G401 (cell line): ENCODE results near the gene TDP2. TPM values are rescaled to one million over a fixed set of nuclear protein-coding genes. Genes with fewer than 3 reads are reported as not detected.
"Not testable (repeated sequence)": the region's sequence is repeated elsewhere in the genome, so short reads cannot be mapped to it uniquely, and the experiment has no call there.

Experiments used
- DNase-seq: peaks from one replicate; pipeline ENCODE4 v3.0.0-alpha.2; 2015; ENCODE audit warnings: low spot score
- in situ Hi-C: cut with HindIII; loops from 2 replicates; pipeline ENCODE4 v1.10.0; 2016; ENCODE audit warnings: low sequenced_read_pairs, mixed read lengths
- total RNA-seq: library from RNA; depleted of rRNA; stranded (reverse); fragments of >200 nt; shearing (Covaris generic); gene quantifications from 2 replicates; pipeline ENCODE4 v1.2.3, GENCODE V29; 2014

Gene TDP2
- total RNA-seq, 1 experiment from 2014 or later = 58.3 TPM

DNA sequence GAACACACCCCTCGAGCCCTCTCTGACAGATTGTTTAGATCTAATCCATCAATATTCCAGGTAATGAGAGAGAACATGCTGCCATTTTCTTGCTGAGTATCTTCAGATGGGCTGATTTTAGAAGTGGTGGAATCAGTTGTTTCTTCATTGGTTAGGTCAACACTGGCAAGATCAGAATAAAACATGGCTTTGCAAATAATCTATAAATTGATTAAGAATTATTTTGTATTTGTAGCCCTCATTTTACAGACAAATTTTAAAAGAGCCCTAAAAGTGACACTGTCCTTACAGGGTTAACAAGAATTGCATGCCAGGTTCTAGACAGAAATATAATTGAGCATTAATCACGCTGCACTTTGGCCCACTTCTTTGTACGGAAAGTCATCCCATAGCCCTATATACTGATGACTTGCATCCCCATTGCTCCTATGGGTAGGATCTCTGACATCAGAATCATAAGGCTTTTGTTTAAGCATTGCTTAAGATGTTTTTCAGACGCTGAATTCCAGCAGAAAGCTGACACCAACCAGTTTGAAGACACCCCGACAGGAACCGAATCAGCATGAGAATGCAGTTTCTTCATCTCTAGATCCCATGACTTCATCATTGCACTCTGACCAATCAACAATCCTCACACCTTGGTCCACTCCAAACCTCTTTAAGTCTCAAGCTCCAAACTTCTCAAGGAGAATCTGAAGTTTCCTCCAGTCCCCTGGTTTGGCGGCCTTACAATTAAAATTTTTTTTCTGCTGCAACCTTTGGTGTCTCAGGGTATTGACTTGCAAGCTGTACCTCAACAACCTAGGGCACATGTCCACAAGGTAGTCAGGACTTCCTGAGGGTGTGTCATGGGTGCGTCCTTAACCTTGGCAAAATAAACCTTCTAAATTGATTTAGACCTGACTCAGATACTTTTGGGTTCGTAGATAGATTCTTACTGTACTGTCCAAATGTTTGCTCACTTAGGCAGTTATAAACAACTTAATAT, 7.8 kb downstream of the TDP2 start:
- in situ Hi-C loops = no loop called here
- DNase-seq = no peak

GRCh38 chr6:24655215-24655614, 11.5 kb downstream of the TDP2 start:
- in situ Hi-C loops = no loop called here
- DNase-seq = no peak

GRCh38 chr6:24650365-24650764, 16.3 kb downstream of the TDP2 start:
- in situ Hi-C loops = no loop called here
- no peak for DNase-seq

DNA sequence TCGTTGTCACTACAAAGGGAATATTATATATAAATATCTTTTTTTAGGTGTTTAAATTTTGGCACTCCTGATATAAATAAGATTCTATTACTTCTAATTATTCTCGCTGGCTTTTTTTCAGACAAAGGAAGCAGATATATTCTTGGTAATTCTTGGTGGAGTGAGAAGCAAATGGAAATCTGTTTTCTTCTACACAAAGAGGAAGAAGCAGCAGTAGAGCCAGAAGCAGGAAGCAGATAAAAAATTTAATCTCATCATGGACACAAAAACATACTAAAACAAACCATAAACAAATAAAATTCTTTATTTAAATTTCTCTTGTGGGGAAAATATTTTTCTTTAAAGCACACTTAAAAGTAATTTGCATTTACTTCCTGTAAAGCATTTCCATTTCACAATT, 17.0 kb downstream of the TDP2 start:
- in situ Hi-C loops = no loop called here
- DNase-seq = no peak

GRCh38 chr6:24648276-24648675, 18.4 kb downstream of the TDP2 start:
- DNase-seq = no peak
- in situ Hi-C loops = no loop called here

- no peak for DNase-seq
- in situ Hi-C loops = no loop called here
Measured at GRCh38 chr6:24646771-24647170, 19.9 kb downstream of the TDP2 start.

DNA sequence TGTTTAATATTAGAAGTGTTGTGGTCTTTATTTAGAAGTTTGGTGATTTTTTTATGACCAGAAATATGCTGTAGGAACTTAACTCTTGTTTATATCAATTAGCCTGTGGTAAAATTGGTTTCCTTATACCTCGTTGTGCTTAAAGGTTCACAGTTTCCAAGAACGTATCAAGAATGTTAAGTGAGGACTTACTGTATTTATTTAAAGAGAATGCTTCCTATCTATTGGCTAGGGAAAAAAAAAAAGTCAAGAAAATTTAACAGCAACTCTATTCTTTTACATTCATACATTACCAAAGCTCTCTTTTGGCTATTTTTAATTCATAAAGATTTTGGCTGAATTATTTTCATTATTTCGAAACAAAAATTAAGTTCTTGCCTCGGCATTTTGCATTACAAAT, 22.3 kb downstream of the TDP2 start:
- DNase-seq = no peak
- in situ Hi-C loops = no loop called here

GRCh38 chr6:24643920-24644319, 22.8 kb downstream of the TDP2 start:
- in situ Hi-C loops = no loop called here
- DNase-seq = peak; percentile 25

- in situ Hi-C loops = no loop called here
- no peak for DNase-seq
Measured at GRCh38 chr6:24642061-24642460, 24.6 kb downstream of the TDP2 start.

GRCh38 chr6:24640631-24641030, 26.1 kb downstream of the TDP2 start:
- DNase-seq, in situ Hi-C loops: not testable (repeated sequence)

- no peak for DNase-seq
- in situ Hi-C loops = no loop called here
Measured at GRCh38 chr6:24640166-24640565, 26.5 kb downstream of the TDP2 start.

- no peak for DNase-seq
- in situ Hi-C loops = no loop called here
Measured at GRCh38 chr6:24636681-24637080, 30.0 kb downstream of the TDP2 start.

GRCh38 chr6:24632573-24632972, 34.1 kb downstream of the TDP2 start:
- no peak for DNase-seq
- in situ Hi-C loops = no loop called here

DNA sequence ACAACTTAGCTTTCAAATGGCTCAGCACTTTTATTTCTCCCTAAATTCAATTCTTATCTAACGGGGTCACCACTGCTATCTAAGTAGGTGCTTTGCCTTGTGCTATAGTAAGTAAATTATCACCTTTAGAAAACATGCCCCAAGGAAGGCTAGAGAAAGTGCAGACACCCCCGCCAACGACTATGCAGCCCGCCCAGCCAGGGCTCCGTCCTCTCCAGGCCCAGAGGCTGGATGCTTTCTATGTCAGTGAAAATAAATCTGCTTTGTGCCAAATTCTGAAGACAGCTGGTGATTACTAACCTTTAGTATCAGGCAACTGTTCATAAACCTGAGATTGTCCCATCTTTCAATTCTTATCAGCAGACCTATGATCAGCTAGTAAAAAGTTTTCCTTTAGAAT, 35.0 kb downstream of the TDP2 start:
- in situ Hi-C loops = no loop called here
- peak; percentile 17 for DNase-seq

- peak; percentile 53 for DNase-seq
- in situ Hi-C loops = no loop called here
Measured at GRCh38 chr6:24630856-24631505, 35.7 kb downstream of the TDP2 start.

DNA sequence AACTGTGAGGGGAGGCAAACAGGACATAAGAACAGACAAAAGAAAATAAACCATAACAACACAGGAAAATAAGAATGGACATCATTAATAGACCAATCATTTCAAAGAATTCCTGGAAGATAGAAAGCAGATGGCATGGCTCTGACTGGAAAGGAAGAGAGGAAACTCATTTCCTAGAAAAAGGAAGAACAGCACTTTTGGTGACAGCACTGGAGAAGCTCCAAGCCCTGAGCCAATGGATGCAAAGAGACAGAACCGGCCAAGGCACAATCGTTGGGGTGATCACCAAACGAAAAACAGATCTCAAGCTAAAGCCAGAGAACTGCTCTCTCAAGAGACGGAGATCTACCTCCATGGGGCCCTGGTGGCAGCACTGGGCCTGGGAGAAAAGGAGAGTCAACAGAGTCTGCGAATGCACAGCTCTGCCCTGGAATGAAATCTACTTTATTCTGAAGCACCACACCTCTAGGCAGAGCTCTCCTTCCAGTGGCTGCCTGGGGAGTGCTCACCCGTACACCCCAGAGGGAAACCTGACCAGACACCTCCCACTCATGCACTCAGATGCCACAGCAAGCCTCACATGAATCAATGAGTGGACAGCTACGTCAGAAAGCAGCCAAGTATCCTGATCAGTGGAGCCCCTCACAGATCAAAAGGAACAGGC, 44.9 kb downstream of the TDP2 start:
- in situ Hi-C loops = no loop called here
- DNase-seq = peak; percentile 66

DNA sequence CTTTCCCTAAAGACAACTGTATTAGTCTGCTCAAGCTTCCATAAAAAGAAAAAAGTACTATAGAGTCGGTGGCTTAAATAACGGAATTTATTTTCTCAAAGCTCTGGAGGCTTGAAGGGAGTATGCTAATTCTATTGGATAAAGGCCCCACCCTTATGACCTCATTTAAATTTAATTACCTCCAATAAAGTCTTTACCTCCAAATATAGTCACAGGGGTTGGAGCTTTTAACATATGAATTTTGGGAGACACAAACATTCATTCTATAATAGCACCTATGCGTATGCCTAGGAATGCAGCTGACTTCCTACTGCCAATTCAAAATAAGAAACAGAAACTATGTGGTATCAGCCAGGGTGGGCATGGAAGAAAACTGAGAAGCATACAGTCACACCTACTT, 46.1 kb downstream of the TDP2 start:
- in situ Hi-C loops = no loop called here

DNA sequence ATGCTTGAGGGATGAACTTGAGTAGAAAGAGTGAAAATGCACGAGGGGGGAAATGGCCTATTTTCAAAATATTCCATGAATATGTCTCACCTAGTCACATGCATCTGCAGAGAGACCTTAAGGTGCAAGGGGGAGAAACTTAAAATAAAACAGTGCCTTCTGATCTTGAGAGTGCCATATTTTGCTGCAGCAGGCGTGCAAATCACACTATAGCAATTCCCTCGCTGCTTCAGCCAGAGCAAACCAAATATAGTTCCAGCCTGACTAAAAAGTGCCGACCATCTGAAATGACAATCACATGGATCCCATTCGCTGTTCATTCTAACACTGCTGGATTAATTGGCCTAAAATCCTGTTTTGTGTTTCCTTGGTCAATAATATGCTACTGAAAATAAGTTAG, 47.0 kb downstream of the TDP2 start:
- in situ Hi-C loops = no loop called here

More for the DNA sequence above, 46.1 kb downstream of the TDP2 start:
- no peak for DNase-seq

DNA sequence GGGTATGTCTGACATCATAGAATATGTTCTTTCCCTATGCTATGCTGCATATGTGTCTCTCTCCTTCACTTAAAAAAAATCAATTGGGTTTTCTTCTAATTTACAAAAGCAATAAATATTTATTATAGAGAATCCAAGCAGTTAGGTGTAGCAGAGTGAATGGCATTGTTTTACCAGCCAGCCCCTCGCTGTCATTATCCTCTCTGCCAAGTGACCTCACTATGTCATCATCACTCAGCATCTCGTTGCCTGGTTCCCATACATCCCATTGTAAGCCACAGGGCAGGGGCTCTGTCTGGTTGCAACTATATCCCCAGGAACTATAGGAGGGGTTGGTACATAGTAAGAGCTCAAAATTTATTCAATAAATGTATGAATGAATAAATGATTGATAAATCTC, 52.1 kb downstream of the TDP2 start:
- in situ Hi-C loops = no loop called here
- DNase-seq = peak; percentile 8

More for the DNA sequence above, 47.0 kb downstream of the TDP2 start:
- DNase-seq = no peak

DNA sequence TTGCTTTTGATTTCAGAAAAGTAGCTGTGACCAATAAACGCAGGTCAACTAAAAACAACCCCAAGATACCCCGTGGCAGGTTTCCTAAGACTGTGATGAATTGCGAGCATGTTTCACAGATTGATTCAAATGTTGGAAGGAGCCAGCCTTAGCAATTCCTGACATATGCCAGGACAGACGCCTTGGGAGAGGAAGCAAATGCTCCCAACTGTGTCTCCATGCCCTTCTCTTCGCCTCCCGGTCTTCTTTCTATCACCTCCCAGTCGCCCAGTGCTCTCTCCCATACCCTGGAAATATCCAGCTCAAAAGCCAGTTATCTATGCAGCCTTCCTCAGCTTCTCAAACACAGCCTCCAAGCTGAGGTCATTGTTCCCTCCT, 52.7 kb downstream of the TDP2 start:
- peak; percentile 94 for DNase-seq
- in situ Hi-C loops = no loop called here
